Cortex of kidney (tissue), 1 donor: Measurements from ENCODE around the gene UNC5B.

Source experiments
- DNase-seq: peaks from one replicate; lab custom pipeline; 2025; lab: John Stamatoyannopoulos, UW

Gene UNC5B

GRCh38 chr10:71254834-71255549, 42.6 kb downstream of the UNC5B start:
- no peak for DNase-seq

- no peak for DNase-seq
Measured at GRCh38 chr10:71255550-71255807, 43.1 kb downstream of the UNC5B start.

GRCh38 chr10:71255808-71256660, 43.7 kb downstream of the UNC5B start:
- no peak for DNase-seq

GRCh38 chr10:71256661-71257318, 44.4 kb downstream of the UNC5B start:
- DNase-seq = no peak

GRCh38 chr10:71257319-71257997, 45.1 kb downstream of the UNC5B start:
- no peak for DNase-seq

GRCh38 chr10:71258046-71258445, 45.7 kb downstream of the UNC5B start:
- DNase-seq = no peak

GRCh38 chr10:71258446-71259145, 46.2 kb downstream of the UNC5B start:
- no peak for DNase-seq

- no peak for DNase-seq
Measured at GRCh38 chr10:71259282-71259681, 46.9 kb downstream of the UNC5B start.

- no peak for DNase-seq
Measured at GRCh38 chr10:71259815-71260501, 47.6 kb downstream of the UNC5B start.

GRCh38 chr10:71260622-71261325, 48.4 kb downstream of the UNC5B start:
- DNase-seq = no peak

- no peak for DNase-seq
Measured at GRCh38 chr10:71262027-71262426, 49.7 kb downstream of the UNC5B start.

GRCh38 chr10:71262817-71263216, 50.4 kb downstream of the UNC5B start:
- DNase-seq = no peak

- no peak for DNase-seq
Measured at GRCh38 chr10:71263376-71263775, 51.0 kb downstream of the UNC5B start.

- DNase-seq = no peak
Measured at GRCh38 chr10:71264345-71265200, 52.2 kb downstream of the UNC5B start.

GRCh38 chr10:71265201-71265575, 52.8 kb downstream of the UNC5B start:
- no peak for DNase-seq

- no peak for DNase-seq
Measured at GRCh38 chr10:71265618-71266146, 53.3 kb downstream of the UNC5B start.

- DNase-seq = no peak
Measured at GRCh38 chr10:71266147-71266917, 54.0 kb downstream of the UNC5B start.

GRCh38 chr10:71266918-71267442, 54.6 kb downstream of the UNC5B start:
- no peak for DNase-seq
